ENCODE measurements around the gene USP20.

- no peak for TF ChIP-seq CTCF (IDR thresholded peaks at IDR 0.05; ENCODE audit: low read depth, low read length, missing input control)
- no peak for TF ChIP-seq REST (IDR thresholded peaks at IDR 0.05)
- no peak for TF ChIP-seq RAD21 (IDR thresholded peaks at IDR 0.05)
- no peak for TF ChIP-seq HNF4G (IDR thresholded peaks at IDR 0.05)
- no peak for TF ChIP-seq YY1 (IDR thresholded peaks at IDR 0.05)
- no peak for TF ChIP-seq MAX (IDR thresholded peaks at IDR 0.05)
- TF ChIP-seq RXRA (IDR thresholded peaks at IDR 0.05): no peak
- TF ChIP-seq TAF1 (conservative IDR thresholded peaks at IDR 0.05): no peak
- no peak for TF ChIP-seq GABPA (IDR thresholded peaks at IDR 0.05 in 1 of 2, conservative IDR thresholded peaks at IDR 0.05 in 1 of 2)
- no peak for TF ChIP-seq EGR1 (IDR thresholded peaks at IDR 0.05; ENCODE audit: low read depth in 2 of 2)
Measured at GRCh38 chr9:129907201-129907600, 71.9 kb downstream of the USP20 start.
